SKM-1 (cell line): ENCODE measurements around the gene COL13A1.

ENCODE experiments used
- DNase-seq: peaks from one replicate; lab custom pipeline; 2025; ENCODE audit not compliant: unreplicated experiment; lab: John Stamatoyannopoulos, UW

Gene COL13A1

DNA sequence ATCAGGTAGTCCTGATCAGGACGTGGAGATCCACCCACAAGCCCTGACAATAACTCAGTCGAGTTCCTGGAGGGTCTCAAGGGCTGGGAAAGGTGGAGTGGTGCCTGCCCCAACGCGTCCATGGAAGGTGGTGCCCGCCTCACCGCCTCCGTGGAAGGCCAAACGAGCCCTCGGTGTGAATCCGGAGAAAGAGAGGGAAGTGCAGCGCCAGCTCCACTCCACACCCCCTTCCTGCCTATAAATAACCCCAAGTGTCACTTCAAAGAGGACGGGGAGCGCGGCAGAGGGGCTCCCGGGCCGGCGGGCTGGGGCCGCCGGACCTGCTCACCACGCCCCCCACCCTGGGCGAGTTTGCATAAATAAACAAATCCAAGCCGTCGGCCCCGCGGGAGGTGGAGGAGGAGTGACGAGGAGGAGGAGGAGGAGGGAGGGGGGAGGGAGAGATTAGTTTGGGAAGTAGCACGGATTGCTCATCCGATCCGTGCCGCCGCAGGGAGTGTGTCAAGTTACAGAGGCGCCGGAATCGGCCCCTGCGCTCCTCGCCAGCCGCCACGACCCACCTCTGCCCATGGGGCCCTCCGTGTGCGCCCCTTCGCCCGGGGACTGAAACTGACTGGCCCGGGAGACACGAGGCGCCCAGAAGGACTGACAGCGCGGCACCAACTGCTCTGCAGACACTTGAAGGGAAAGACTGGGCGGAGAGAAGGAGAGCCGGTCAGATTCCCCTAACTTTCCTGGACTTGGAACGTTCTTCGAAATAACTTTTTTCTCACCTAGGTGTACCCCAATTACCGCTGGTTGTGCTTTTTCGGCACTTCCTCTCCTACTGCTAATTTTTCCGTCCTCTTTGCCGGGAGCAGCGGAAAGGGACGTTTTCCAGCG lies at the start of gene COL13A1:
Gene COL13A1, plus strand, starts transcription at position 473 of the 882 bp plus-strand sequence. CDS start 518 bp downstream, outside the sequence.
- DNase-seq: no peak

DNA sequence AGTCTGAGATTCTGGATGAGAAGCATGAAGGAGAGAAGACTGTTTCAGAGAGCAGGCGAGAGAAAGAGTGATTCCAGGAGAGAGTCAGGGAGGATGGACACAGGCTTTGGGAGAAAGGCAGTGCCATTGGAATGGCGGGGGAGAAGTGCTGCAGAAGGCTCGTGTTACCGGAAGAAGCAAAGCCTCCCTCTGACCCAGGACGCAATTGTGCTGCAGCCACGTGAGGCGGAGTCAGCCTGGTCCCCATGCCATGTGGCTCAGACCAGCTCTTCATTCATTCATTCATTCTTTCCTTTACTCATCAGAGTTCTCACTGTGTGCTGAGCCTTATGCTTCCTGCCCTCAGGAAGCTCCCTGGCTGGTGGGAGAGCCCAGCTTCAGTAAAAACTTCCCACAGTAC lies 49.2 kb upstream of the COL13A1 start:
- DNase-seq: no peak

DNA sequence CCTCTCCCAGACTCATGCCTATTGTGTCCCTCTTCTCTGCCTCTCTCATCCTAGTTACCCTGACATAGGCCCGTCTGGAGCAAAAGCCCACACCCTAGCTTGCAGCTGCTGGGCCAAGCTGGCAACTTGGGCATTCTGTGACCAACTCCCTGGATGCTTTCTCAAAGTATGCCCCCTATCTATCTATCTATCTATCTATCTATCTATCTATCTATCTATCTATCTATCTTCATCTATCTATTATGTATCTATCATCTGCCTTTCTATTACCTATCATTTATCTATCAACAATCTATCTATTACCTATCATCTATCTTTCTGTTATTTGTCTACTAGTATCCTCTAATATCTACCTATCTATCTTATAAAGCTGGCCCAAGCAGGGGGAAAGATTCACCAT lies 45.4 kb upstream of the COL13A1 start:
- DNase-seq: no peak

GRCh38 chr10:69757206-69757552 lies 44.5 kb upstream of the COL13A1 start:
- no peak for DNase-seq

- no peak for DNase-seq
These were observed 44.0 kb upstream of the COL13A1 start for GRCh38 chr10:69757553-69758309.

GRCh38 chr10:69758310-69758728 lies 43.4 kb upstream of the COL13A1 start:
- DNase-seq: no peak

GRCh38 chr10:69759641-69760040 lies 42.1 kb upstream of the COL13A1 start:
- DNase-seq: no peak

DNA sequence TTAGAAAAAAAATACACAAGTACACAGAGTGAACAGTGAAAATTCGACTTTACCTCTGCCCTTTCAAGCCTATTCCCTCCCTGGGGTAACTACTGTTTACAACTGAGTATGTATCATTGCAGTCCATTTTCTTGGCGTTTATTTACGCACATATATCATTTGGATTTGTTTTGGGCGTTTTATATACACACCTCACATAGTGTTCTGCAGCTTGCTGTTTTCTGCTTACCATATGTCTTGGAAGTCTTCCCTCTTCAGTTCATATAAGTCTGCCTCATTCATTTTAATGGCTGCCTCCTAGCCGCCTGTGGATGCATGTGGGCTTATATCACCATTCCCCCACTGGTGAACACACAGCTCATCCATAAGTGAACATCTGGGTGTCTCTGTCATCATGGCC lies 41.6 kb upstream of the COL13A1 start:
- no peak for DNase-seq

GRCh38 chr10:69761320-69761719 lies 40.4 kb upstream of the COL13A1 start:
- no peak for DNase-seq

DNA sequence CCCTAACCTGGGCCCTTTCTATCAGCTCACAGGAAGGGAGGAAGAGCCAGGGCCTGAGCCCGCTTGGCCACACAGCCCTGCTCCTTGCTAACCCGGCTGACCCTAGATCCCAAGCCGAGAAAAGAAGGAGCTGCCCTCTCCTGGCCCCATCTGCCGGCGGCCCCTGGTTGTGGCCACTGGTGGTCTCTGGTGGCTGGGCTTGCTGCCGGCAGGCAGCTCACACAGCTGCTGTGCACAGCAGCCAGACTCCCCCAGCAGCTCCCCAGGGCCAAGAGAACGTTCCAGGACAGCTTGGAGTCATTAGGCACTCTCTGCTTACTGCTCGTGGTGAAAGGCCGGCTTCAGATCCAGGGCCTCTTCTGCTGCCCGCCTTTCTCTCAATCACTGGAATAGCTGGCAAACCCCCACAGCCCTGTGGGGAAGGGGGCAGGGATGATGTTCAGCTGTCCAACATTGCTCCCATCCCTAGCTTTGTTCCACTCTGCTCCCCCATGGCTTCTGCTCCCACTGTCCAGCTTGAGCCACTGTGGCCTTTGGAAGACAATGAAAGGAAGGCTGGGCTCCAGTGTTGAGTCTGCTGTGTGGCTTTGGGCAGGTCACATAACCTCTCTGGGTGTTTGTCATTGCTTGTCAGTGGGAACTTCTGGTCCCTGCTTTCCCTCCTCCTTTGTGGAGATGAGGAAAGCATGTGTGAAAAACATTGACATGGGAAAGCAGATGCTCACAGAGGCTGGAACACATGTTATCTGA lies 35.4 kb upstream of the COL13A1 start:
- no peak for DNase-seq

- DNase-seq: no peak
These were observed 33.9 kb upstream of the COL13A1 start for GRCh38 chr10:69767793-69768192.

DNA sequence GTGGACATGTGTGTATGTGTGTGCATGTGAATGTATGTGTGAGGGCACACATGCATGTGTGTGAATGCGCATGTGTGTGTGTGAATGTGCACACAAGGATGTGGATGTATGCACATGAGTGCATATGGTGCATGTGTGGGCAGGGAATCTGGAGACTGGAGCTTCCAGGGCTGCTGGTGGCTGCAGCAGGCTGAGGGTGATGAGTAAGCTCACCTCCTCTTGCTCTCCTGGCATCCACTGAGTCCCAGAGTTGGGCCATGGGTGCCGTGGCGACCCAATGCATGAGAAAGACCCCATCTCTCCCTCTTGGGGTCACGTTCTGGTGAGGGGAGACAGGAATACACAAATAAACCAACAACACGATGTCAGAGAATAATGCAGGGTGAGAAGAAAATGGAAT lies 33.3 kb upstream of the COL13A1 start:
- no peak for DNase-seq

- DNase-seq: no peak
These were observed 32.2 kb upstream of the COL13A1 start for GRCh38 chr10:69769395-69769992.

DNA sequence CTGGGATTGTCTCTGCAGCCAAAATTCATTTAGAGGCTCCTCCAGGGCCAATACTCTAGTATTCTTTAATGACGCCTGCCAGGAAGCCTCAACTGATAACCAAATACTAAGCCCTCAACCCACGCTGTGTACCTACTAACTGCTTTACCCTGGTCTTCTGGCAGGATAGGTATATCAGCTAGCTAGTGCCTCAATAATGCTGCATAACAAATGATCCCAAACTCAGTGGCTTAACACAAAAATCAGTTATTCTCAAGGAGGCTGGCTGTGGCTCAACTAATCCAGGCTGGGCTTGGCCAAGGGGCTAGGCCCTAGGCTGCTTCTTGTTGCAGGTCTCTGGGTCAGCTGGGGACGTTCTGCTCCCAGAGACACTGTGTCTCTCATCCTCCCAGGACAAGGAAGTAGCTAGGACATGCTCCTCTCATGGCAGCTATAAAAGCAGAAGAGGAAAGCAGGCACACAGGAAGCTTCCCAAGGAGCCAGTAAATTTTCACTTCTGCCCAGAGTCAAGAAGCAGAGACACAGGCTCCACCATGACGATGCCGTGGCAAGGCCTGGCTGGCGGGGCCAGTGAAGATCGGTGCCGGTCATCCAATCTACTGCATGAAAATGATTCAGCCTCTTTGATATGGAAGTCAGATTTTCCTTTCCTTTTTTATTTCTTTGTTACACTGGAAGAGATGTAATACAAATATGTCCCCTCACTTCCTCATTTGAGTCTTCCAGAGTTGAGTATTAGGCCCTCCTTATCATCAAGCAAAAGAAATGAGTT lies 28.6 kb upstream of the COL13A1 start:
- DNase-seq: no peak

- no peak for DNase-seq
These were observed 27.1 kb upstream of the COL13A1 start for GRCh38 chr10:69774596-69774995.

DNA sequence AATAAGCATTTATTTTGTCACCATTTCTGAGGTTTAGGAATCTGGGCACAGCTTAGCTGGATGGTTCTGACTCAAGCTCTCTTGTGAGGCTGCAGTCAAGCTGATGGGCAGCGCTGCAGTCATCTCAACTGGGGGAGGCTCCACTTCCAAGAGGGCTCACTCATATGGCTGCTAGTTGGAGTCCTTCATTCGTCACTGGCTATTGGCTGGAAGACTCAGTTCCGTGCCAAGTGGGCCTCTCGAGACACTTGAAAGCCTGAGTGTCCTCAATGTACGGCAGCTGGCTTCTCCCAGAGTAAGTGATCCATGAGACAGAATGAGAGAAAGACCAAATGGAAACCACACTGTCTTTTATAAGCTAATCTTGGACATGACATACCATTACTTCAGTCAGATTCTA lies 21.6 kb upstream of the COL13A1 start:
- no peak for DNase-seq

GRCh38 chr10:69781576-69781975 lies 20.1 kb upstream of the COL13A1 start:
- DNase-seq: no peak

DNA sequence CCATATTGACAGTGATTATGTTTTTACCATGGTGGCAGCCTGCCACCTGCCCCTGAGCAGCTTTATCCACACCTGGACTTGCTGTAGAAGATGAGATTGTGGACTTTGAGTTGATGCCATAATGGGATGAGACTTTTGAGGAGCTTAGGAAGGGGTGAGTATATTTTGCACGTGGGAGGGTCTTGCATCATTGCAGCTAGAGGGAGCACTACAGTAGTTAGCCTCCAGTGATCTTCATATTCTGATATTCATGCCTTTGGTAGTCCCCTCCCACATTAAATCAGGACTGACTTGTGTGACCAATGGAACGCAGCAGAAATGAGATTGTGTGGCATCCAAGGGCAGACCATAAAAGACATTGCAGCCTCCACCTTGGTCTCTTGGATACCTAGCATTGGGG lies 18.2 kb upstream of the COL13A1 start:
- no peak for DNase-seq

GRCh38 chr10:69786791-69787190 lies 14.9 kb upstream of the COL13A1 start:
- no peak for DNase-seq

DNA sequence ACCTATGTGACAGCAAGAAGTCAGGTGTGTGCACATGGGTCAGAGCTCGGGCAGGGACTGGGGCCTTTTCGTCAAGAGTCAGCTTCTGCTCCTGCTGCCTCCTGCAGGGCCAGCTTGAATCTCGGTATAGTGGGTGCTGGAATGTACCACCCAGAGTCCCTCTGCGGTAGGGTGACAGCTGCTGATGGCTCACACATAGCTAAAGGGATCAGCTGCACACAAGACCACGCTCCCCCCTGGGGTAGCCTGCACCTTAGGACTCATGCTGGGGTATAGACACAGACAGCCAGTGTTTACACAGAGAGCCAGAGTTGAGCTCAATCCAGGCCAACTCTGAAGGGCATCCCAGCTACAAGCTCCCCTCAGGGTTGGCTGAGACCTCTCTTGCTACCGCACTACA lies 14.0 kb upstream of the COL13A1 start:
- DNase-seq: no peak
